SK-N-SH treated with all-trans-retinoic acid at 6 μM for 48 hours (cell line): ENCODE measurements around the gene SMCHD1.

Experiments
- ATAC-seq: fragments of 200-7000 bp; cut with Tn5 transposase; 3 replicates; pipeline ENCODE4 v1.9.1; 2020; ENCODE audit warnings: mild to moderate bottlenecking, moderate library complexity
- ARNTL ChIP-seq: fragments of 450-650 bp; formaldehyde crosslinking; IDR thresholded peaks from 2 replicates; pipeline ENCODE4 v1.5.0; 2020; ENCODE audit warnings: low read depth, mild to moderate bottlenecking, moderate library complexity, borderline replicate concordance
- BACH2 ChIP-seq: fragments of 250-450 bp; sonication (Bioruptor Pico); IDR thresholded peaks from 2 replicates; pipeline ENCODE4 v1.9.0; 2021; ENCODE audit warnings: mild to moderate bottlenecking, borderline replicate concordance
- CREB5 ChIP-seq: fragments of 250-450 bp; sonication (Bioruptor Pico); IDR thresholded peaks from 2 replicates; pipeline ENCODE4 v1.5.1; 2020; ENCODE audit warnings: low read depth, mild to moderate bottlenecking, moderate library complexity
- CSDC2 ChIP-seq: fragments of 250-450 bp; sonication (Bioruptor Pico); IDR thresholded peaks from 2 replicates; pipeline ENCODE4 v1.5.0; 2020; ENCODE audit warnings: mild to moderate bottlenecking, moderate library complexity
- CSRNP3 ChIP-seq: fragments of 250-450 bp; sonication (Bioruptor Pico); IDR thresholded peaks from 2 replicates; pipeline ENCODE4 v1.5.1; 2021; ENCODE audit warnings: mild to moderate bottlenecking, moderate library complexity
- ESRRG ChIP-seq: fragments of 250-450 bp; sonication (Bioruptor Pico); IDR thresholded peaks from 2 replicates; pipeline ENCODE4 v1.6.1; 2021; ENCODE audit warnings: mild to moderate bottlenecking
- GLIS3 ChIP-seq: fragments of 250-450 bp; sonication (Bioruptor Pico); IDR thresholded peaks from 2 replicates; pipeline ENCODE4 v1.5.0; 2020; ENCODE audit warnings: mild to moderate bottlenecking, moderate library complexity
- ISL1 ChIP-seq: fragments of 250-450 bp; sonication (Bioruptor Pico); IDR thresholded peaks from 2 replicates; pipeline ENCODE4 v2.1.2; 2022; ENCODE audit warnings: mild to moderate bottlenecking, moderate library complexity
- OSR1 ChIP-seq: fragments of 250-450 bp; sonication (Bioruptor Pico); IDR thresholded peaks from 2 replicates; pipeline ENCODE4 v1.8.0; 2022; ENCODE audit warnings: moderate library complexity, mild to moderate bottlenecking, inconsistent platforms
- POU6F1 ChIP-seq: fragments of 250-450 bp; sonication (Bioruptor Pico); IDR thresholded peaks from 2 replicates; pipeline ENCODE4 v1.8.0; 2021; ENCODE audit warnings: low read depth, mild to moderate bottlenecking, moderate library complexity, borderline replicate concordance
- PPARA ChIP-seq: fragments of 250-450 bp; sonication (Bioruptor Pico); IDR thresholded peaks from 2 replicates; pipeline ENCODE4 v1.5.0; 2020; ENCODE audit warnings: mild to moderate bottlenecking, borderline replicate concordance
- RARB ChIP-seq: fragments of 250-450 bp; sonication (Bioruptor Pico); IDR thresholded peaks from 2 replicates; pipeline ENCODE4 v1.8.0; 2021; ENCODE audit warnings: mild to moderate bottlenecking, moderate library complexity
- SNAI2 ChIP-seq: fragments of 250-450 bp; sonication (Bioruptor Pico); IDR thresholded peaks from 2 replicates; pipeline ENCODE4 v1.5.0; 2020; ENCODE audit warnings: mild to moderate bottlenecking, moderate library complexity
- TCF4 ChIP-seq: fragments of 250-450 bp; sonication (Bioruptor Pico); IDR thresholded peaks from 2 replicates; pipeline ENCODE4 v1.8.0; 2021; ENCODE audit warnings: mild to moderate bottlenecking, moderate library complexity, borderline replicate concordance
- TOX ChIP-seq: fragments of 250-450 bp; sonication (Bioruptor Pico); IDR thresholded peaks from 2 replicates; pipeline ENCODE4 v1.8.0; 2021; ENCODE audit warnings: mild to moderate bottlenecking, moderate library complexity, borderline replicate concordance
- ZC3H10 ChIP-seq: fragments of 250-450 bp; sonication (Bioruptor Pico); IDR thresholded peaks from 2 replicates; pipeline ENCODE4 v1.5.1; 2021; ENCODE audit warnings: mild to moderate bottlenecking, moderate library complexity
- ZFP3 ChIP-seq: fragments of 250-450 bp; sonication (Bioruptor Pico); IDR thresholded peaks from 2 replicates; pipeline ENCODE4 v1.5.0; 2020; ENCODE audit warnings: mild to moderate bottlenecking, moderate library complexity
- ZFP30 ChIP-seq: fragments of 450-650 bp; formaldehyde crosslinking; IDR thresholded peaks from 2 replicates; pipeline ENCODE4 v1.5.0; 2022; ENCODE audit warnings: mild to moderate bottlenecking, moderate library complexity
- ZNF565 ChIP-seq: fragments of 450-650 bp; formaldehyde crosslinking; conservative IDR thresholded peaks from 2 replicates; pipeline ENCODE4 v1.5.0; 2020; ENCODE audit warnings: low read depth, mild to moderate bottlenecking, moderate library complexity
- ZNF70 ChIP-seq: fragments of 450-650 bp; formaldehyde crosslinking; IDR thresholded peaks from 2 replicates; pipeline ENCODE4 v1.5.0; 2020; ENCODE audit warnings: mild to moderate bottlenecking, moderate library complexity
- ZNF8 ChIP-seq: fragments of 450-650 bp; formaldehyde crosslinking; IDR thresholded peaks from 2 replicates; pipeline ENCODE4 v1.5.0; 2020; ENCODE audit warnings: mild to moderate bottlenecking, moderate library complexity

SMCHD1 gene

GRCh38 chr18:2681993-2682603 is 26.6 kb downstream of the SMCHD1 start:
- no peak for TF ChIP-seq CSRNP3 (CRISPR knock-in tag)
- ATAC-seq, result no peak

GRCh38 chr18:2683055-2683454 is 27.5 kb downstream of the SMCHD1 start:
- TF ChIP-seq BACH2 (CRISPR knock-in tag), result no peak
- TF ChIP-seq ARNTL, result no peak
- TF ChIP-seq SNAI2, result no peak
- TF ChIP-seq ESRRG (CRISPR knock-in tag), result no peak
- no peak for TF ChIP-seq ISL1
- no peak for TF ChIP-seq TCF4 (CRISPR knock-in tag)
- no peak for TF ChIP-seq OSR1
- no peak for TF ChIP-seq GLIS3 (CRISPR knock-in tag)
- no peak for TF ChIP-seq CREB5
- TF ChIP-seq RARB (CRISPR knock-in tag), result no peak
- no peak for TF ChIP-seq TOX (CRISPR knock-in tag)
- TF ChIP-seq POU6F1 (CRISPR knock-in tag), result no peak
- no peak for ATAC-seq

- TF ChIP-seq CSDC2 (no peak), ZC3H10 (no peak), PPARA (CRISPR knock-in tag) (no peak), ZNF565 (no peak)
- TF ChIP-seq, all 23 proteins: peak for 0
- no peak for ATAC-seq
Measured at GRCh38 chr18:2686349-2686968, 30.9 kb downstream of the SMCHD1 start.

GRCh38 chr18:2687390-2688001 is 32.0 kb downstream of the SMCHD1 start:
- ATAC-seq, result no peak
- TF ChIP-seq POU6F1 (CRISPR knock-in tag) (no peak), ESRRG (CRISPR knock-in tag) (no peak), ZFP30 (CRISPR knock-in tag) (no peak), ZNF70 (CRISPR knock-in tag) (no peak), TCF4 (CRISPR knock-in tag) (no peak), ARNTL (no peak), PPARA (CRISPR knock-in tag) (no peak), CSRNP3 (CRISPR knock-in tag) (no peak), ZFP3 (CRISPR knock-in tag) (no peak), ZNF565 (no peak), ZNF8 (CRISPR knock-in tag) (no peak), BACH2 (CRISPR knock-in tag) (no peak), CREB5 (no peak)
